ENCODE data around the gene GALNTL6.

Gene GALNTL6

GRCh38 chr4:172845281-172845680 lies 1032.1 kb downstream of the GALNTL6 start:
- no peaks in the 10 kb centered on the region for H3K27me3 ChIP-seq (replicated peaks in 2 of 5; ENCODE audit: control insufficient read depth in 4 of 5, insufficient read depth in 5 of 5, low read length in 4 of 5)
- POLR2A ChIA-PET: no interaction called here
- CTCF ChIA-PET: no interaction called here
- H3K27ac ChIP-seq (ENCODE audit: insufficient read depth in 1 of 2, low read depth in 1 of 2, low read length in 2 of 2, poor library complexity in 1 of 2, severe bottlenecking in 2 of 2): no peak overlapping the region
- no peak for DNase-seq
- H3K9me3 ChIP-seq (ENCODE audit: control extremely low read depth in 1 of 5, control insufficient read depth in 4 of 5, insufficient read depth in 2 of 5, low read depth in 1 of 5, low read length in 4 of 5): no peaks in the 10 kb centered on the region
- no CpG with 5 or more reads among the region's 3 CpGs for WGBS (ENCODE audit: insufficient coverage)
- no peak overlapping the region for H3K4me3 ChIP-seq (ENCODE audit: control insufficient read depth in 1 of 7, extremely low read depth in 1 of 7, insufficient read depth in 4 of 7, low read depth in 2 of 7, low read length in 6 of 7)
- no peaks in the 10 kb centered on the region for H3K36me3 ChIP-seq (ENCODE audit: control insufficient read depth in 4 of 4, insufficient read depth in 4 of 4, low read length in 3 of 4)
- peaks cover 2 to 5% (median 4%) of the 10 kb centered on the region in 4 experiments for H3K4me1 ChIP-seq (ENCODE audit: control extremely low read depth in 1 of 4, control insufficient read depth in 4 of 4, insufficient read depth in 4 of 4, low read length in 3 of 4)

- Histone ChIP-seq H3K4me1 (ENCODE audit: control extremely low read depth in 1 of 4, control insufficient read depth in 4 of 4, insufficient read depth in 4 of 4, low read length in 3 of 4) (no peaks in the 10 kb centered on the region), H3K9me3 (ENCODE audit: control extremely low read depth in 1 of 5, control insufficient read depth in 4 of 5, insufficient read depth in 2 of 5, low read depth in 1 of 5, low read length in 4 of 5) (no peaks in the 10 kb centered on the region), H3K27me3 (replicated peaks in 2 of 5; ENCODE audit: control insufficient read depth in 4 of 5, insufficient read depth in 5 of 5, low read length in 4 of 5) (no peaks in the 10 kb centered on the region), H3K27ac (ENCODE audit: insufficient read depth in 1 of 2, low read depth in 1 of 2, low read length in 2 of 2, poor library complexity in 1 of 2, severe bottlenecking in 2 of 2) (no peak overlapping the region), H3K36me3 (ENCODE audit: control insufficient read depth in 4 of 4, insufficient read depth in 4 of 4, low read length in 3 of 4) (no peaks in the 10 kb centered on the region), H3K4me3 (ENCODE audit: control insufficient read depth in 1 of 7, extremely low read depth in 1 of 7, insufficient read depth in 4 of 7, low read depth in 2 of 7, low read length in 6 of 7) (no peak overlapping the region)
- DNase-seq: no peak
- ChIA-PET CTCF (no interaction called here), POLR2A (interaction anchor here (0.6 kb wide), 1 partner anchor 875 kb away, joined by 3 read pairs; no protein-coding TSS in a partner anchor)
- WGBS (ENCODE audit: insufficient coverage): no CpG with 5 or more reads among the region's 1 CpG
Measured at GRCh38 chr4:172850838-172851237, 1037.6 kb downstream of the GALNTL6 start.

- WGBS (ENCODE audit: insufficient coverage): 0% methylated on average over 1 of the region's 1 CpG
Measured at GRCh38 chr4:172851534-172851933, 1038.3 kb downstream of the GALNTL6 start.

GRCh38 chr4:172857026-172857425 lies 1043.8 kb downstream of the GALNTL6 start:
- ChIA-PET POLR2A (no interaction called here), CTCF (no interaction called here)
- Histone ChIP-seq H3K9me3 (ENCODE audit: control extremely low read depth in 1 of 5, control insufficient read depth in 4 of 5, insufficient read depth in 2 of 5, low read depth in 1 of 5, low read length in 4 of 5) (no peaks in the 10 kb centered on the region), H3K27me3 (replicated peaks in 2 of 5; ENCODE audit: control insufficient read depth in 4 of 5, insufficient read depth in 5 of 5, low read length in 4 of 5) (no peaks in the 10 kb centered on the region), H3K36me3 (ENCODE audit: control insufficient read depth in 4 of 4, insufficient read depth in 4 of 4, low read length in 3 of 4) (no peaks in the 10 kb centered on the region), H3K27ac (ENCODE audit: insufficient read depth in 1 of 2, low read depth in 1 of 2, low read length in 2 of 2, poor library complexity in 1 of 2, severe bottlenecking in 2 of 2) (no peak overlapping the region), H3K4me1 (ENCODE audit: control extremely low read depth in 1 of 4, control insufficient read depth in 4 of 4, insufficient read depth in 4 of 4, low read length in 3 of 4) (peaks cover 0 to 3% (median 0%) of the 10 kb centered on the region in 4 experiments), H3K4me3 (ENCODE audit: control insufficient read depth in 1 of 7, extremely low read depth in 1 of 7, insufficient read depth in 4 of 7, low read depth in 2 of 7, low read length in 6 of 7) (no peak overlapping the region)
- DNase-seq: no peak
- 98% methylated on average over 5 of the region's 5 CpGs for WGBS (ENCODE audit: insufficient coverage)

More at GRCh38 chr4:172851534-172851933, 1038.3 kb downstream of the GALNTL6 start:
- H3K4me3 ChIP-seq (ENCODE audit: control insufficient read depth in 1 of 7, extremely low read depth in 1 of 7, insufficient read depth in 4 of 7, low read depth in 2 of 7, low read length in 6 of 7): no peak overlapping the region
- H3K9me3 ChIP-seq (ENCODE audit: control extremely low read depth in 1 of 5, control insufficient read depth in 4 of 5, insufficient read depth in 2 of 5, low read depth in 1 of 5, low read length in 4 of 5): no peaks in the 10 kb centered on the region
- H3K4me1 ChIP-seq (ENCODE audit: control extremely low read depth in 1 of 4, control insufficient read depth in 4 of 4, insufficient read depth in 4 of 4, low read length in 3 of 4): no peaks in the 10 kb centered on the region
- POLR2A ChIA-PET: no interaction called here
- no peaks in the 10 kb centered on the region for H3K27me3 ChIP-seq (replicated peaks in 2 of 5; ENCODE audit: control insufficient read depth in 4 of 5, insufficient read depth in 5 of 5, low read length in 4 of 5)
- no peak overlapping the region for H3K27ac ChIP-seq (ENCODE audit: insufficient read depth in 1 of 2, low read depth in 1 of 2, low read length in 2 of 2, poor library complexity in 1 of 2, severe bottlenecking in 2 of 2)
- no peak for DNase-seq
- CTCF ChIA-PET: no interaction called here
- no peaks in the 10 kb centered on the region for H3K36me3 ChIP-seq (ENCODE audit: control insufficient read depth in 4 of 4, insufficient read depth in 4 of 4, low read length in 3 of 4)

- ChIA-PET CTCF (interaction anchor here (1.0 kb wide), 1 partner anchor 8 kb away, joined by 3 read pairs; no protein-coding TSS in a partner anchor), POLR2A (no interaction called here)
- H3K9me3 ChIP-seq (ENCODE audit: control extremely low read depth in 1 of 5, control insufficient read depth in 4 of 5, insufficient read depth in 2 of 5, low read depth in 1 of 5, low read length in 4 of 5): peaks cover 0 to 4% (median 3%) of the 10 kb centered on the region in 5 experiments
- no peaks in the 10 kb centered on the region for H3K36me3 ChIP-seq (ENCODE audit: control insufficient read depth in 4 of 4, insufficient read depth in 4 of 4, low read length in 3 of 4)
- WGBS (ENCODE audit: insufficient coverage): 86% methylated on average over 1 of the region's 3 CpGs
- DNase-seq: no peak
- H3K4me3 ChIP-seq (ENCODE audit: control insufficient read depth in 1 of 7, extremely low read depth in 1 of 7, insufficient read depth in 4 of 7, low read depth in 2 of 7, low read length in 6 of 7): no peak overlapping the region
- no peak overlapping the region for H3K27ac ChIP-seq (ENCODE audit: insufficient read depth in 1 of 2, low read depth in 1 of 2, low read length in 2 of 2, poor library complexity in 1 of 2, severe bottlenecking in 2 of 2)
- H3K4me1 ChIP-seq (ENCODE audit: control extremely low read depth in 1 of 4, control insufficient read depth in 4 of 4, insufficient read depth in 4 of 4, low read length in 3 of 4): peaks cover 0 to 3% (median 0%) of the 10 kb centered on the region in 4 experiments
- H3K27me3 ChIP-seq (replicated peaks in 2 of 5; ENCODE audit: control insufficient read depth in 4 of 5, insufficient read depth in 5 of 5, low read length in 4 of 5): no peaks in the 10 kb centered on the region
Measured at GRCh38 chr4:172858731-172859230, 1045.6 kb downstream of the GALNTL6 start.

- no peak overlapping the region for H3K27ac ChIP-seq (ENCODE audit: insufficient read depth in 1 of 2, low read depth in 1 of 2, low read length in 2 of 2, poor library complexity in 1 of 2, severe bottlenecking in 2 of 2)
- H3K9me3 ChIP-seq (ENCODE audit: control extremely low read depth in 1 of 5, control insufficient read depth in 4 of 5, insufficient read depth in 2 of 5, low read depth in 1 of 5, low read length in 4 of 5): peaks cover 0 to 4% (median 3%) of the 10 kb centered on the region in 5 experiments
- CTCF ChIA-PET: no interaction called here
- no peaks in the 10 kb centered on the region for H3K27me3 ChIP-seq (replicated peaks in 2 of 5; ENCODE audit: control insufficient read depth in 4 of 5, insufficient read depth in 5 of 5, low read length in 4 of 5)
- no peaks in the 10 kb centered on the region for H3K4me1 ChIP-seq (ENCODE audit: control extremely low read depth in 1 of 4, control insufficient read depth in 4 of 4, insufficient read depth in 4 of 4, low read length in 3 of 4)
- no peaks in the 10 kb centered on the region for H3K36me3 ChIP-seq (ENCODE audit: control insufficient read depth in 4 of 4, insufficient read depth in 4 of 4, low read length in 3 of 4)
- no peak overlapping the region for H3K4me3 ChIP-seq (ENCODE audit: control insufficient read depth in 1 of 7, extremely low read depth in 1 of 7, insufficient read depth in 4 of 7, low read depth in 2 of 7, low read length in 6 of 7)
- POLR2A ChIA-PET: no interaction called here
- no peak for DNase-seq
- WGBS (ENCODE audit: insufficient coverage): no CpG with 5 or more reads among the region's 2 CpGs
Measured at GRCh38 chr4:172865103-172865502, 1051.9 kb downstream of the GALNTL6 start.

- Histone ChIP-seq H3K9me3 (ENCODE audit: control extremely low read depth in 1 of 5, control insufficient read depth in 4 of 5, insufficient read depth in 2 of 5, low read depth in 1 of 5, low read length in 4 of 5) (peaks cover 0 to 4% (median 3%) of the 10 kb centered on the region in 5 experiments), H3K27me3 (replicated peaks in 2 of 5; ENCODE audit: control insufficient read depth in 4 of 5, insufficient read depth in 5 of 5, low read length in 4 of 5) (no peaks in the 10 kb centered on the region), H3K27ac (ENCODE audit: insufficient read depth in 1 of 2, low read depth in 1 of 2, low read length in 2 of 2, poor library complexity in 1 of 2, severe bottlenecking in 2 of 2) (no peak overlapping the region), H3K4me3 (ENCODE audit: control insufficient read depth in 1 of 7, extremely low read depth in 1 of 7, insufficient read depth in 4 of 7, low read depth in 2 of 7, low read length in 6 of 7) (no peak overlapping the region), H3K4me1 (ENCODE audit: control extremely low read depth in 1 of 4, control insufficient read depth in 4 of 4, insufficient read depth in 4 of 4, low read length in 3 of 4) (no peaks in the 10 kb centered on the region), H3K36me3 (ENCODE audit: control insufficient read depth in 4 of 4, insufficient read depth in 4 of 4, low read length in 3 of 4) (no peaks in the 10 kb centered on the region)
- CTCF ChIA-PET: no interaction called here
- POLR2A ChIA-PET: no interaction called here
- 100% methylated on average over 3 of the region's 4 CpGs for WGBS (ENCODE audit: insufficient coverage)
- DNase-seq: no peak
Measured at GRCh38 chr4:172865531-172866127, 1052.4 kb downstream of the GALNTL6 start.

Measured in common myeloid progenitor, CD34-positive (primary cell).